ENCODE results near the gene THADA. TPM values are rescaled to one million over a fixed set of nuclear protein-coding genes. Genes with fewer than 3 reads are reported as not detected.
"Not testable (repeated sequence)": the region's sequence is repeated elsewhere in the genome, so short reads cannot be mapped to it uniquely, and the experiment has no call there.

Gene THADA
- total RNA-seq, 1 experiment from 2014 or later: 27.5 TPM

- TF ChIP-seq, protein P1, sequence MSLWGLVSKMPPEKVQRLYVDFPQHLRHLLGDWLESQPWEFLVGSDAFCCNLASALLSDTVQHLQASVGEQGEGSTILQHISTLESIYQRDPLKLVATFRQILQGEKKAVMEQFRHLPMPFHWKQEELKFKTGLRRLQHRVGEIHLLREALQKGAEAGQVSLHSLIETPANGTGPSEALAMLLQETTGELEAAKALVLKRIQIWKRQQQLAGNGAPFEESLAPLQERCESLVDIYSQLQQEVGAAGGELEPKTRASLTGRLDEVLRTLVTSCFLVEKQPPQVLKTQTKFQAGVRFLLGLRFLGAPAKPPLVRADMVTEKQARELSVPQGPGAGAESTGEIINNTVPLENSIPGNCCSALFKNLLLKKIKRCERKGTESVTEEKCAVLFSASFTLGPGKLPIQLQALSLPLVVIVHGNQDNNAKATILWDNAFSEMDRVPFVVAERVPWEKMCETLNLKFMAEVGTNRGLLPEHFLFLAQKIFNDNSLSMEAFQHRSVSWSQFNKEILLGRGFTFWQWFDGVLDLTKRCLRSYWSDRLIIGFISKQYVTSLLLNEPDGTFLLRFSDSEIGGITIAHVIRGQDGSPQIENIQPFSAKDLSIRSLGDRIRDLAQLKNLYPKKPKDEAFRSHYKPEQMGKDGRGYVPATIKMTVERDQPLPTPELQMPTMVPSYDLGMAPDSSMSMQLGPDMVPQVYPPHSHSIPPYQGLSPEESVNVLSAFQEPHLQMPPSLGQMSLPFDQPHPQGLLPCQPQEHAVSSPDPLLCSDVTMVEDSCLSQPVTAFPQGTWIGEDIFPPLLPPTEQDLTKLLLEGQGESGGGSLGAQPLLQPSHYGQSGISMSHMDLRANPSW (CRISPR knock-in tag; conservative IDR thresholded peaks at IDR 0.05; ENCODE audit: low read depth): no peak
- TF ChIP-seq ZBTB21 (CRISPR knock-in tag; IDR thresholded peaks at IDR 0.05; ENCODE audit: borderline replicate concordance) (no peak), ZNF396 (CRISPR knock-in tag; IDR thresholded peaks at IDR 0.05; ENCODE audit: borderline replicate concordance) (no peak), GABPB1 (CRISPR knock-in tag; IDR thresholded peaks at IDR 0.05) (no peak)
- TF ChIP-seq, protein P2, sequence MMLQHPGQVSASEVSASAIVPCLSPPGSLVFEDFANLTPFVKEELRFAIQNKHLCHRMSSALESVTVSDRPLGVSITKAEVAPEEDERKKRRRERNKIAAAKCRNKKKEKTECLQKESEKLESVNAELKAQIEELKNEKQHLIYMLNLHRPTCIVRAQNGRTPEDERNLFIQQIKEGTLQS (CRISPR knock-in tag; conservative IDR thresholded peaks at IDR 0.05): no peak
- TF ChIP-seq, protein P3, sequence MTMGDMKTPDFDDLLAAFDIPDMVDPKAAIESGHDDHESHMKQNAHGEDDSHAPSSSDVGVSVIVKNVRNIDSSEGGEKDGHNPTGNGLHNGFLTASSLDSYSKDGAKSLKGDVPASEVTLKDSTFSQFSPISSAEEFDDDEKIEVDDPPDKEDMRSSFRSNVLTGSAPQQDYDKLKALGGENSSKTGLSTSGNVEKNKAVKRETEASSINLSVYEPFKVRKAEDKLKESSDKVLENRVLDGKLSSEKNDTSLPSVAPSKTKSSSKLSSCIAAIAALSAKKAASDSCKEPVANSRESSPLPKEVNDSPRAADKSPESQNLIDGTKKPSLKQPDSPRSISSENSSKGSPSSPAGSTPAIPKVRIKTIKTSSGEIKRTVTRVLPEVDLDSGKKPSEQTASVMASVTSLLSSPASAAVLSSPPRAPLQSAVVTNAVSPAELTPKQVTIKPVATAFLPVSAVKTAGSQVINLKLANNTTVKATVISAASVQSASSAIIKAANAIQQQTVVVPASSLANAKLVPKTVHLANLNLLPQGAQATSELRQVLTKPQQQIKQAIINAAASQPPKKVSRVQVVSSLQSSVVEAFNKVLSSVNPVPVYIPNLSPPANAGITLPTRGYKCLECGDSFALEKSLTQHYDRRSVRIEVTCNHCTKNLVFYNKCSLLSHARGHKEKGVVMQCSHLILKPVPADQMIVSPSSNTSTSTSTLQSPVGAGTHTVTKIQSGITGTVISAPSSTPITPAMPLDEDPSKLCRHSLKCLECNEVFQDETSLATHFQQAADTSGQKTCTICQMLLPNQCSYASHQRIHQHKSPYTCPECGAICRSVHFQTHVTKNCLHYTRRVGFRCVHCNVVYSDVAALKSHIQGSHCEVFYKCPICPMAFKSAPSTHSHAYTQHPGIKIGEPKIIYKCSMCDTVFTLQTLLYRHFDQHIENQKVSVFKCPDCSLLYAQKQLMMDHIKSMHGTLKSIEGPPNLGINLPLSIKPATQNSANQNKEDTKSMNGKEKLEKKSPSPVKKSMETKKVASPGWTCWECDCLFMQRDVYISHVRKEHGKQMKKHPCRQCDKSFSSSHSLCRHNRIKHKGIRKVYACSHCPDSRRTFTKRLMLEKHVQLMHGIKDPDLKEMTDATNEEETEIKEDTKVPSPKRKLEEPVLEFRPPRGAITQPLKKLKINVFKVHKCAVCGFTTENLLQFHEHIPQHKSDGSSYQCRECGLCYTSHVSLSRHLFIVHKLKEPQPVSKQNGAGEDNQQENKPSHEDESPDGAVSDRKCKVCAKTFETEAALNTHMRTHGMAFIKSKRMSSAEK (CRISPR knock-in tag; IDR thresholded peaks at IDR 0.05; ENCODE audit: borderline replicate concordance): no peak
- TF ChIP-seq, protein P4, sequence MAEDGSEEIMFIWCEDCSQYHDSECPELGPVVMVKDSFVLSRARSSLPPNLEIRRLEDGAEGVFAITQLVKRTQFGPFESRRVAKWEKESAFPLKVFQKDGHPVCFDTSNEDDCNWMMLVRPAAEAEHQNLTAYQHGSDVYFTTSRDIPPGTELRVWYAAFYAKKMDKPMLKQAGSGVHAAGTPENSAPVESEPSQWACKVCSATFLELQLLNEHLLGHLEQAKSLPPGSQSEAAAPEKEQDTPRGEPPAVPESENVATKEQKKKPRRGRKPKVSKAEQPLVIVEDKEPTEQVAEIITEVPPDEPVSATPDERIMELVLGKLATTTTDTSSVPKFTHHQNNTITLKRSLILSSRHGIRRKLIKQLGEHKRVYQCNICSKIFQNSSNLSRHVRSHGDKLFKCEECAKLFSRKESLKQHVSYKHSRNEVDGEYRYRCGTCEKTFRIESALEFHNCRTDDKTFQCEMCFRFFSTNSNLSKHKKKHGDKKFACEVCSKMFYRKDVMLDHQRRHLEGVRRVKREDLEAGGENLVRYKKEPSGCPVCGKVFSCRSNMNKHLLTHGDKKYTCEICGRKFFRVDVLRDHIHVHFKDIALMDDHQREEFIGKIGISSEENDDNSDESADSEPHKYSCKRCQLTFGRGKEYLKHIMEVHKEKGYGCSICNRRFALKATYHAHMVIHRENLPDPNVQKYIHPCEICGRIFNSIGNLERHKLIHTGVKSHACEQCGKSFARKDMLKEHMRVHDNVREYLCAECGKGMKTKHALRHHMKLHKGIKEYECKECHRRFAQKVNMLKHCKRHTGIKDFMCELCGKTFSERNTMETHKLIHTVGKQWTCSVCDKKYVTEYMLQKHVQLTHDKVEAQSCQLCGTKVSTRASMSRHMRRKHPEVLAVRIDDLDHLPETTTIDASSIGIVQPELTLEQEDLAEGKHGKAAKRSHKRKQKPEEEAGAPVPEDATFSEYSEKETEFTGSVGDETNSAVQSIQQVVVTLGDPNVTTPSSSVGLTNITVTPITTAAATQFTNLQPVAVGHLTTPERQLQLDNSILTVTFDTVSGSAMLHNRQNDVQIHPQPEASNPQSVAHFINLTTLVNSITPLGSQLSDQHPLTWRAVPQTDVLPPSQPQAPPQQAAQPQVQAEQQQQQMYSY (CRISPR knock-in tag; IDR thresholded peaks at IDR 0.05): no peak
These were observed 147.1 kb downstream of the THADA start (continued) for GRCh38 chr2:43448822-43449110.

DNA sequence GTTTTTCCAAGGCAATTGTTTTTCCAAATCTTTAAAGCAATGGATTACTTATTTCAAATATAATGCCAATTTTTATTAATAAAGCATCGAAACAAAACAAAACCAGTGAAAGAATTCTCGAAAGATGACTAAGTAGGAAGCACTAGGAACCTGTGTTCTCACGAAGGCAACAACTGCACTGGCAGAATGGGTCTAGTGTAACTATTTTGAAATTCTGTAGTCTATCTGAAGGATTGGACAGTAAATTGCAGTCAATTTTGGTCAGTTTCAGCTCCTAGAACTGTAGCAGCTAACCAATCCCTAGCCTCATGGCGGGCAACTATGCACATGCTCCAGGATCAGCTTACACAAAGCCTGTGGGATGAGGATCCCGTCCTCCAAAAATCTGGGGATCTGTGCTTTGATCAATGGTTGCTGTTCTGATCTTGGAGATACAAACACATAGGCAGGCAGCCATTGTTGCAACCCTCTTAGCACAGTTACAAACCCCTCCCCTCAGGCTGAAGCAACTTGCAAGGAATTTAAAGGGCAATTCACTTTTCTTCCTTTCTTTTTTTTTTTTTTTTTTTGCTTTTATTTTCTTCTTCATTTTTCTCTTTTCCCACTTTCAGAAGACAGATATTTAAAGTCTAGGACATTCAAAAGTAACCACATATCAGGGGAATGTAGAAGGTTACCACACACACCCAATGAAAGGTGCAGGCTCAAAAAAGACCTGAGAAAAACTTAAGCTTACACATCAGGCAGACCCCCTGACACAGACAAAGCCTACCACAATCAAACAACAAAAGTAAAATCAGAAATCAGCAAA is 147.6 kb downstream of the THADA start:
- H3K36me3 Mint-ChIP-seq: no peaks in the 10 kb centered on the region
- H3K9me3 Mint-ChIP-seq: no peaks in the 10 kb centered on the region
- ATAC-seq (peak; percentile 25), DNase-seq (ENCODE audit: low spot score) (no peak)
- CTCF ChIA-PET: no interaction called here
- no peaks in the 10 kb centered on the region for H3K27me3 Mint-ChIP-seq (ENCODE audit: low read depth)
- H3K4me3 Mint-ChIP-seq: no peak overlapping the region
- TF ChIP-seq ESRRA (CRISPR knock-in tag; IDR thresholded peaks at IDR 0.05; ENCODE audit: borderline replicate concordance): no peak
- 0 out of 2 replicates have a peak, but pooled peaks have one; percentile 20 for TF ChIP-seq MAX (CRISPR knock-in tag; IDR thresholded peaks at IDR 0.05)
- H3K4me1 Mint-ChIP-seq: peaks cover 55% of the 10 kb centered on the region
- POLR2A ChIA-PET: interaction anchor here (0.9 kb wide), 1 partner anchor 15 kb away, joined by 6 read pairs; no protein-coding TSS in a partner anchor
- H3K27ac Mint-ChIP-seq: peak overlapping the region; percentile 91

- ATAC-seq; DNase-seq (ENCODE audit: low spot score); H3K27ac Mint-ChIP-seq; POLR2A ChIA-PET; H3K9me3 Mint-ChIP-seq; H3K36me3 Mint-ChIP-seq; H3K27me3 Mint-ChIP-seq (ENCODE audit: low read depth); H3K4me3 Mint-ChIP-seq: not testable (repeated sequence)
- CTCF ChIA-PET: interaction anchor here (0.6 to 1.6 kb wide), 9 partner anchors 10 to 346 kb away, joined by 3 read pairs; no protein-coding TSS in a partner anchor
- peaks cover 61% of the 10 kb centered on the region for H3K4me1 Mint-ChIP-seq
These were observed 149.1 kb downstream of the THADA start for GRCh38 chr2:43446755-43447154.
